ENCODE data around the gene HIPK3. TPM values are rescaled to one million over a fixed set of nuclear protein-coding genes. Genes with fewer than 3 reads are reported as not detected.
A peak's percentile ranks its signal among the peaks of the same experiment; 100 is the strongest.

HIPK3 gene
- total RNA-seq, 4 donors from 2014 or later, result 244 to 362 (median 344) TPM

DNA sequence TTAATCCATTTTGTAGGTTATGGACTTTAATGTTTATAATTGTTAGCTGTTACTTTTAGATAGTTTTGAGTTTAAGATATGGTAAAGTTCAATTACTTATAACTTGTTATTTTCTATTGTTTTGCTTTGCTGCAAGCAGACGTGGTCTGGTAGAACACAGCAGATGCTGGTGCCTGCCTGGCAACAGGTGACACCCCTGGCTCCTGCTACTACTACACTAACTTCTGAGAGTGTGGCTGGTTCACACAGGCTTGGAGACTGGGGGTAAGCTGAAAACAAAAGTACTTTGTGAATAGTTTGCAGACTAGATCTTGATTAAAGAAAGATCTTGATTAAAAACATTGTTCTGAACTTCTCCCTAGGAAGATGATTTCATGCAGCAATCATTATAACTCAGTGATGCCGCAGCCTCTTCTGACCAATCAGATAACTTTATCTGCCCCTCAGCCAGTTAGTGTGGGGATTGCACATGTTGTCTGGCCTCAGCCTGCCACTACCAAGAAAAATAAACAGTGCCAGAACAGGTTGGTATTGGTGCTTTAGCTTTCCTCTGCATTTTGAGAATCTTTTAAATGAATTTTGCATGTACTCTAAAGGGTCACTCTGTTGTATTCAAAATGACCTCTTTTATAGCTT is 90.4 kb downstream of the HIPK3 start:
- no peak for DNase-seq (ENCODE audit: extremely low spot score)
- peaks cover 0 to 6% (median 2%) of the 10 kb centered on the region in 4 donors for H3K4me1 ChIP-seq
- H3K27ac ChIP-seq (replicated peaks in 1 of 4), result no peak overlapping the region
- H3K4me3 ChIP-seq, result no peak overlapping the region
- peaks cover 46 to 91% (median 70%) of the 10 kb centered on the region in 4 donors for H3K36me3 ChIP-seq
- intact Hi-C loops (cut with DNase I), result no loop called here
- 67% methylated on average over 2 of the region's 2 CpGs for WGBS
- TF ChIP-seq EP300 (IDR thresholded peaks at IDR 0.05) (no peak), POLR2AphosphoS5 (IDR thresholded peaks at IDR 0.05) (peak in 1 of 2 donors; percentile 2), POLR2A (IDR thresholded peaks at IDR 0.05; ENCODE audit: low read depth) (no peak)
- TF ChIP-seq, protein P1, sequence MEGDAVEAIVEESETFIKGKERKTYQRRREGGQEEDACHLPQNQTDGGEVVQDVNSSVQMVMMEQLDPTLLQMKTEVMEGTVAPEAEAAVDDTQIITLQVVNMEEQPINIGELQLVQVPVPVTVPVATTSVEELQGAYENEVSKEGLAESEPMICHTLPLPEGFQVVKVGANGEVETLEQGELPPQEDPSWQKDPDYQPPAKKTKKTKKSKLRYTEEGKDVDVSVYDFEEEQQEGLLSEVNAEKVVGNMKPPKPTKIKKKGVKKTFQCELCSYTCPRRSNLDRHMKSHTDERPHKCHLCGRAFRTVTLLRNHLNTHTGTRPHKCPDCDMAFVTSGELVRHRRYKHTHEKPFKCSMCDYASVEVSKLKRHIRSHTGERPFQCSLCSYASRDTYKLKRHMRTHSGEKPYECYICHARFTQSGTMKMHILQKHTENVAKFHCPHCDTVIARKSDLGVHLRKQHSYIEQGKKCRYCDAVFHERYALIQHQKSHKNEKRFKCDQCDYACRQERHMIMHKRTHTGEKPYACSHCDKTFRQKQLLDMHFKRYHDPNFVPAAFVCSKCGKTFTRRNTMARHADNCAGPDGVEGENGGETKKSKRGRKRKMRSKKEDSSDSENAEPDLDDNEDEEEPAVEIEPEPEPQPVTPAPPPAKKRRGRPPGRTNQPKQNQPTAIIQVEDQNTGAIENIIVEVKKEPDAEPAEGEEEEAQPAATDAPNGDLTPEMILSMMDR (IDR thresholded peaks at IDR 0.05), result no peak
- no peaks in the 10 kb centered on the region for H3K9me3 ChIP-seq
- H3K27me3 ChIP-seq, result no peaks in the 10 kb centered on the region

DNA sequence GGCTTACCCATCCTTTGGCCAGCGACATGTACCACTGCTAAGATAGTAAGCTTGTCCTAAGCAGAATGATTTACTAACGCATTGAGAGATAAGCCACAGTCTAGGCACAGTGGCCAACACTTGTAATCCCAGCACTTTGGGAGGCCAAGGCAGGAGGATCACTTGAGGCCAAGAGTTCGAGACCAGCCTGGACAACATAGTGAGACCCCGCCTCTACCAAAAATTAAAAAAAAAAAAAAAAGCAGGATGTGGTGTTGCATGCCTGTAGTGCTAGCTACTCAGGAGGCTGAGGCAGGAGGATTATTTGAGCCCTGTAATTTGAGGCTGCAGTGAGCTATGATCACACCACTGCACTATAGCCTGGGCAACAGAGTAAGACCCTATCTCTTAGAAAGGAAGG is 93.1 kb downstream of the HIPK3 start:
- Histone ChIP-seq H3K27me3 (no peaks in the 10 kb centered on the region), H3K4me1 (no peaks in the 10 kb centered on the region), H3K9me3 (no peaks in the 10 kb centered on the region), H3K27ac (replicated peaks in 1 of 4) (no peak overlapping the region), H3K36me3 (peaks cover 57 to 98% (median 81%) of the 10 kb centered on the region in 4 donors), H3K4me3 (no peak overlapping the region)
- intact Hi-C loops (cut with DNase I), result no loop called here
- 94% methylated on average over 4 of the region's 4 CpGs for WGBS
- DNase-seq (ENCODE audit: extremely low spot score), result no peak
- TF ChIP-seq, protein P1 (IDR thresholded peaks at IDR 0.05), result no peak

DNA sequence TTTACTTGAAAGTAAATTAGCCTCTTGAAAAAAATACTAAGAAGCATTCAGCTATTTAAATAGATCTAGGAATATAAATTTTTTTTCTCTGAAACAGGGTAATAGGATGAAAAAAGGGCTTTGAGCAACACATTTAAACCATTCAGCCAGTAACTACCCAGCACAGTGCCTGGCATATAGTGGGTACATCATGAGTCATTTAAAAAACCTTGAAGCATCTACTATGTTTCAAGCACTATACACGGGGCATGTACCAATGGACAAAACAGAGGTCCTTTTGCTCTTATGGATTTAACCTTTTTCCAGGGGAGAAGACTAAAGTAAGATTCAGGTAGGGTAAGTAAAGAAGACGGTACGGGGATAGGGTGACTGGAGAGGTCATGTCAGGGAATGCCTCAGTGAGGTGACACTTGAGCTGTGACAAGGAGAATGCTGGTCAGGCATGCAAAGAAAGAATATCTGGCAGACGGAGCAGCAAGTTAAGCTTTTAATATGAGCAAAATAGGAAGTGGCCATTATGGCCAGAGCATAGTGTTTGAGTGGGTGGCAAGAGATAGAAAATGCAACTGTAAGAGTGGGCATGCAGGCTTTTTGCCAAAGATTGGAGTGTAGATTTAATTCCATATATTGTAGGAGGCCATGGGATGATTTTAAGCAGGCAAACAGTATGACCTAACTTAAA is 101.1 kb downstream of the HIPK3 start:
- TF ChIP-seq, protein P1 (IDR thresholded peaks at IDR 0.05), result no peak
- TF ChIP-seq POLR2A (IDR thresholded peaks at IDR 0.05; ENCODE audit: low read depth) (no peak), POLR2AphosphoS5 (IDR thresholded peaks at IDR 0.05) (peak in 1 of 2 donors; percentile 36), EP300 (IDR thresholded peaks at IDR 0.05) (no peak)
- peaks cover 7 to 25% (median 18%) of the 10 kb centered on the region in 4 donors for H3K36me3 ChIP-seq
- 55% methylated on average over 4 of the region's 4 CpGs for WGBS
- no peaks in the 10 kb centered on the region for H3K9me3 ChIP-seq
- no peak overlapping the region for H3K4me3 ChIP-seq
- peaks cover 0 to 10% (median 7%) of the 10 kb centered on the region in 4 donors for H3K4me1 ChIP-seq
- DNase-seq (ENCODE audit: extremely low spot score), result no peak
- intact Hi-C loops (cut with DNase I), result no loop called here
- H3K27me3 ChIP-seq, result no peaks in the 10 kb centered on the region
- no peak overlapping the region for H3K27ac ChIP-seq (replicated peaks in 1 of 4)

DNA sequence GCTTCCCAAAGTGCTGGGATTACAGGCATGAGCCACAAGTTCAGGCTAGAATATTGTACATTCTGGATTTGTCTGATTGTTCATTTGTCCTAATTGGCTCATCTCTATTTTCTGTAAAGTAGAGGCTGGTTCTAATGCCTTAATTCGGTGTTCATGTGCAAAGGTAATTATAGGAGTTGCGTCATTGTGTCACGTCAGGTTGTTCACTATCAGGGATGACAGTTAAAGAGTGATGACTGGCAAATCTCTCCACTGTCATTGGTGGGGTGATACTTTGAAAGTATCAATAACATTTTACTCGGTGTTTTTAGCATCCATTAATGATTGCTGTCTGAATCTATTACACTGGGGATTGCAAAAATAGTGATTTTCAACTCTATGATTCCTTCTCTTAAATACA is 103.5 kb downstream of the HIPK3 start:
- TF ChIP-seq POLR2A (IDR thresholded peaks at IDR 0.05; ENCODE audit: low read depth) (no peak), POLR2AphosphoS5 (IDR thresholded peaks at IDR 0.05) (no peak), EP300 (IDR thresholded peaks at IDR 0.05) (no peak)
- TF ChIP-seq, protein P1 (IDR thresholded peaks at IDR 0.05), result no peak
- no peaks in the 10 kb centered on the region for H3K9me3 ChIP-seq
- DNase-seq (ENCODE audit: extremely low spot score), result no peak
- 81% methylated on average over 4 of the region's 4 CpGs for WGBS
- no peaks in the 10 kb centered on the region for H3K27me3 ChIP-seq
- peaks cover 0 to 10% (median 7%) of the 10 kb centered on the region in 4 donors for H3K4me1 ChIP-seq
- H3K36me3 ChIP-seq, result peaks cover 0 to 7% (median 3%) of the 10 kb centered on the region in 4 donors
- no peak overlapping the region for H3K27ac ChIP-seq (replicated peaks in 1 of 4)
- intact Hi-C loops (cut with DNase I), result loop anchor here (5.0 kb wide), 3 partner anchors 327 to 467 kb away; no protein-coding TSS in a partner anchor
- H3K4me3 ChIP-seq, result no peak overlapping the region

Data from esophagus muscularis mucosa (tissue), 4 donors.